HepG2 (cell line): ENCODE results near the gene ERC1.

Experiments used
- ATAD3A ChIP-seq: sonication (generic); formaldehyde crosslinking; IDR thresholded peaks from 2 replicates; pipeline ENCODE4 v1.4.0; 2020; ENCODE audit warnings: missing genetic modification reagents
- FOSL2 ChIP-seq: sonication (generic); formaldehyde crosslinking; IDR thresholded peaks from 2 replicates; pipeline ENCODE4 v1.4.0; 2020; ENCODE audit warnings: missing genetic modification reagents
- HOXA3 ChIP-seq: sonication (generic); formaldehyde crosslinking; IDR thresholded peaks from 2 replicates; pipeline ENCODE4 v1.5.0; 2020; ENCODE audit warnings: missing genetic modification reagents
- RFX5 ChIP-seq: IDR thresholded peaks from 2 replicates; pipeline ENCODE4 v1.6.1; 2011; ENCODE audit warnings: low read depth, low read length, improper control_type of control experiment
- SNRNP70 ChIP-seq: fragments of 200-400 bp; formaldehyde crosslinking; IDR thresholded peaks from 2 replicates; pipeline ENCODE4 v1.6.1; 2017; ENCODE audit warnings: mild to moderate bottlenecking, low read depth, low read length, moderate library complexity
- ZNF234 ChIP-seq: sonication (generic); formaldehyde crosslinking; conservative IDR thresholded peaks from 2 replicates; pipeline ENCODE4 v1.5.1; 2020; ENCODE audit warnings: mild to moderate bottlenecking, missing genetic modification reagents
- TF ChIP-seq, protein P1 (sequence below): sonication (generic); formaldehyde crosslinking; IDR thresholded peaks from 2 replicates; pipeline ENCODE4 v1.5.0; 2020; ENCODE audit warnings: mild to moderate bottlenecking, missing genetic modification reagents, moderate library complexity
- TF ChIP-seq, protein P2 (sequence below), 2 experiments: sonication (generic) in 1 of 2; formaldehyde crosslinking in 1 of 2; IDR thresholded peaks; 2 replicates each; pipeline versions ENCODE4 v1.5.1 to v1.6.1; 2011 to 2020; ENCODE audit warnings: borderline replicate concordance in 1 of 2, low read depth in 1 of 2, low read length in 1 of 2, mild to moderate bottlenecking in 1 of 2, missing genetic modification reagents in 1 of 2, moderate library complexity in 1 of 2
- TF ChIP-seq, protein P3 (sequence below): sonication (generic); formaldehyde crosslinking; IDR thresholded peaks from 2 replicates; pipeline ENCODE4 v1.5.0; 2020; ENCODE audit warnings: mild to moderate bottlenecking, missing genetic modification reagents, borderline replicate concordance
- TF ChIP-seq, protein P4 (sequence below): sonication (generic); formaldehyde crosslinking; IDR thresholded peaks from 2 replicates; pipeline ENCODE4 v1.5.0; 2020; ENCODE audit warnings: missing genetic modification reagents
- TF ChIP-seq, protein P5 (sequence below): sonication (generic); formaldehyde crosslinking; IDR thresholded peaks from 2 replicates; pipeline ENCODE4 v1.4.0; 2020; ENCODE audit warnings: low read depth, mild to moderate bottlenecking, missing genetic modification reagents

DNA sequence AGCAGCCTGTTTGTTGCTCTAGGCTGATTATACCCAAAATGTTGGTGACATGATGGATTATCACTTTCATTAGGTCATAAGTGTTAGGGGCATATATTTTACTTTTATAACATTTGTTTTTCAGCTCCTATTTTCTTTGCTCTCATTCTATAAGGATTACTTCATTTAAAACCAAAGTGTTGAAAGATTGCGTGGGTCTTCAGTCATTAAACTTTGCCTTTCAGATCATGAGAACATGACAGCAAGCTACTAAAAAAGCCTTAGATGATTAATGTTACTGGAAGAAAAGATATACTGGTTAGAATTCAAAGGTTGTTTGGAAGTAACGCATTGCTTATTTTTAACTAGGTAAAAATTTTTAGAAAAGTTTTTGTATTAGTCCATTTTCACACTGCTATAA, 156.8 kb downstream of the ERC1 start:
- TF ChIP-seq HOXA3 (CRISPR knock-in tag), result no peak
- no peak for TF ChIP-seq RFX5
- no peak for TF ChIP-seq FOSL2 (CRISPR knock-in tag)
- TF ChIP-seq, protein P1, sequence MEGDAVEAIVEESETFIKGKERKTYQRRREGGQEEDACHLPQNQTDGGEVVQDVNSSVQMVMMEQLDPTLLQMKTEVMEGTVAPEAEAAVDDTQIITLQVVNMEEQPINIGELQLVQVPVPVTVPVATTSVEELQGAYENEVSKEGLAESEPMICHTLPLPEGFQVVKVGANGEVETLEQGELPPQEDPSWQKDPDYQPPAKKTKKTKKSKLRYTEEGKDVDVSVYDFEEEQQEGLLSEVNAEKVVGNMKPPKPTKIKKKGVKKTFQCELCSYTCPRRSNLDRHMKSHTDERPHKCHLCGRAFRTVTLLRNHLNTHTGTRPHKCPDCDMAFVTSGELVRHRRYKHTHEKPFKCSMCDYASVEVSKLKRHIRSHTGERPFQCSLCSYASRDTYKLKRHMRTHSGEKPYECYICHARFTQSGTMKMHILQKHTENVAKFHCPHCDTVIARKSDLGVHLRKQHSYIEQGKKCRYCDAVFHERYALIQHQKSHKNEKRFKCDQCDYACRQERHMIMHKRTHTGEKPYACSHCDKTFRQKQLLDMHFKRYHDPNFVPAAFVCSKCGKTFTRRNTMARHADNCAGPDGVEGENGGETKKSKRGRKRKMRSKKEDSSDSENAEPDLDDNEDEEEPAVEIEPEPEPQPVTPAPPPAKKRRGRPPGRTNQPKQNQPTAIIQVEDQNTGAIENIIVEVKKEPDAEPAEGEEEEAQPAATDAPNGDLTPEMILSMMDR (CRISPR knock-in tag), result no peak
- no peak for TF ChIP-seq SNRNP70
- TF ChIP-seq, protein P2, sequence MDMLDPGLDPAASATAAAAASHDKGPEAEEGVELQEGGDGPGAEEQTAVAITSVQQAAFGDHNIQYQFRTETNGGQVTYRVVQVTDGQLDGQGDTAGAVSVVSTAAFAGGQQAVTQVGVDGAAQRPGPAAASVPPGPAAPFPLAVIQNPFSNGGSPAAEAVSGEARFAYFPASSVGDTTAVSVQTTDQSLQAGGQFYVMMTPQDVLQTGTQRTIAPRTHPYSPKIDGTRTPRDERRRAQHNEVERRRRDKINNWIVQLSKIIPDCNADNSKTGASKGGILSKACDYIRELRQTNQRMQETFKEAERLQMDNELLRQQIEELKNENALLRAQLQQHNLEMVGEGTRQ (IDR thresholded peaks at IDR 0.05; ENCODE audit: low read depth, low read length), result no peak
- TF ChIP-seq, protein P2 (CRISPR knock-in tag; IDR thresholded peaks at IDR 0.05; ENCODE audit: borderline replicate concordance), result no peak
- no peak for TF ChIP-seq ATAD3A (CRISPR knock-in tag)
- TF ChIP-seq, protein P3, sequence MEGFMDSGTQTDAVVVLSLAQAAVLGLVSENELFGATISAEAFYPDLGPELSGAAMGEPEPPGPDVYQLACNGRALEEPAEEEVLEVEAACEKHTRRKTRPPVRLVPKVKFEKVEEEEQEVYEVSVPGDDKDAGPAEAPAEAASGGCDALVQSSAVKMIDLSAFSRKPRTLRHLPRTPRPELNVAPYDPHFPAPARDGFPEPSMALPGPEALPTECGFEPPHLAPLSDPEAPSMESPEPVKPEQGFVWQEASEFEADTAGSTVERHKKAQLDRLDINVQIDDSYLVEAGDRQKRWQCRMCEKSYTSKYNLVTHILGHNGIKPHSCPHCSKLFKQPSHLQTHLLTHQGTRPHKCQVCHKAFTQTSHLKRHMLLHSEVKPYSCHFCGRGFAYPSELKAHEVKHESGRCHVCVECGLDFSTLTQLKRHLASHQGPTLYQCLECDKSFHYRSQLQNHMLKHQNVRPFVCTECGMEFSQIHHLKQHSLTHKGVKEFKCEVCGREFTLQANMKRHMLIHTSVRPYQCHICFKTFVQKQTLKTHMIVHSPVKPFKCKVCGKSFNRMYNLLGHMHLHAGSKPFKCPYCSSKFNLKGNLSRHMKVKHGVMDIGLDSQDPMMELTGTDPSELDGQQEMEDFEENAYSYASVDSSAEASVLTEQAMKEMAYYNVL (CRISPR knock-in tag), result no peak
- TF ChIP-seq ZNF234, result no peak
- TF ChIP-seq, protein P4, sequence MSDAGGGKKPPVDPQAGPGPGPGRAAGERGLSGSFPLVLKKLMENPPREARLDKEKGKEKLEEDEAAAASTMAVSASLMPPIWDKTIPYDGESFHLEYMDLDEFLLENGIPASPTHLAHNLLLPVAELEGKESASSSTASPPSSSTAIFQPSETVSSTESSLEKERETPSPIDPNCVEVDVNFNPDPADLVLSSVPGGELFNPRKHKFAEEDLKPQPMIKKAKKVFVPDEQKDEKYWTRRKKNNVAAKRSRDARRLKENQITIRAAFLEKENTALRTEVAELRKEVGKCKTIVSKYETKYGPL (CRISPR knock-in tag), result no peak
- TF ChIP-seq, protein P5, sequence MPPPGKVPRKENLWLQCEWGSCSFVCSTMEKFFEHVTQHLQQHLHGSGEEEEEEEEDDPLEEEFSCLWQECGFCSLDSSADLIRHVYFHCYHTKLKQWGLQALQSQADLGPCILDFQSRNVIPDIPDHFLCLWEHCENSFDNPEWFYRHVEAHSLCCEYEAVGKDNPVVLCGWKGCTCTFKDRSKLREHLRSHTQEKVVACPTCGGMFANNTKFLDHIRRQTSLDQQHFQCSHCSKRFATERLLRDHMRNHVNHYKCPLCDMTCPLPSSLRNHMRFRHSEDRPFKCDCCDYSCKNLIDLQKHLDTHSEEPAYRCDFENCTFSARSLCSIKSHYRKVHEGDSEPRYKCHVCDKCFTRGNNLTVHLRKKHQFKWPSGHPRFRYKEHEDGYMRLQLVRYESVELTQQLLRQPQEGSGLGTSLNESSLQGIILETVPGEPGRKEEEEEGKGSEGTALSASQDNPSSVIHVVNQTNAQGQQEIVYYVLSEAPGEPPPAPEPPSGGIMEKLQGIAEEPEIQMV, result no peak
